Prostate gland (tissue), 2 donors: ENCODE data around the gene ADGRG6.
"Not testable (repeated sequence)": the region's sequence is repeated elsewhere in the genome, so short reads cannot be mapped to it uniquely, and the experiment has no call there.

Experiments used
- CTCF ChIP-seq, 4 experiments: fragments of 200-600 bp in 2 of 4; fragments of 450-650 bp in 2 of 4; sonication (generic) in 2 of 4; IDR thresholded peaks; 1 replicate in 3 of 4; 2 replicates in 1 of 4; pipeline ENCODE4 v1.5.1; 2016 to 2019; ENCODE audit warnings: antibody characterized with exemption in 4 of 4, mild to moderate bottlenecking in 2 of 4, moderate library complexity in 2 of 4
- POLR2A ChIP-seq: fragments of 450-650 bp; IDR thresholded peaks from one replicate; pipeline ENCODE4 v1.6.1; 2016; ENCODE audit warnings: antibody characterized with exemption, mild to moderate bottlenecking
- POLR2AphosphoS5 ChIP-seq: sonication (generic); formaldehyde crosslinking; IDR thresholded peaks from one replicate; pipeline ENCODE4 v1.6.1; 2017; ENCODE audit warnings: antibody characterized with exemption

DNA sequence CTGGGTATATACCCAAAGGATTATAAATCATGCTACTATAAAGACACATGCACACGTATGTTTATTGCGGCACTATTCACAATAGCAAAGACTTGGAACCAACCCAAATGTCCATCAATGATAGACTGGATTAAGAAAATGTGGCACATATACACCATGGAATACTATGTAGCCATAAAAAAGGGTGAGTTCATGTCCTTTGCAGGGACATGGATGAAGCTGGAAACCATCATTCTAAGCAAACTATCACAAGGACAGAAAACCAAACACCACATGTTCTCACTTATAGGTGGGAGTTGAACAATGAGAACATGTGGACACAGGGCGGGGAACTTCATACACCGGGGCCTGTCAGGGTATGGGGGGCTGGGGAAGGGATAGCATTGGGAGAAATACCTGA is 18.7 kb upstream of the ADGRG6 start:
- not testable (repeated sequence) for TF ChIP-seq CTCF (IDR thresholded peaks at IDR 0.05); POLR2A; POLR2AphosphoS5
